ENCODE data around the gene TMEM131L. TPM values are rescaled to one million over a fixed set of nuclear protein-coding genes. Genes with fewer than 3 reads are reported as not detected.

Gene TMEM131L
- total and polyA plus RNA-seq, 2 donors (not counting 3 experiments of a cell fraction or from before 2014, with no cell fraction given): 7.7 to 21.2 TPM

GRCh38 chr4:153506341-153507309 is 40.5 kb downstream of the TMEM131L start:
- TF ChIP-seq POLR2AphosphoS5 (IDR thresholded peaks at IDR 0.05; ENCODE audit: insufficient read depth, low read depth, low read length) (no peak), GATA2 (IDR thresholded peaks at IDR 0.05; ENCODE audit: insufficient read depth, insufficient read length, low read depth, low read length) (no peak), FOS (IDR thresholded peaks at IDR 0.05; ENCODE audit: borderline replicate concordance, insufficient read depth, low read length) (no peak), MYC (IDR thresholded peaks at IDR 0.05; ENCODE audit: low read depth, low read length) (no peak), JUN (IDR thresholded peaks at IDR 0.05; ENCODE audit: borderline replicate concordance, insufficient read depth, insufficient read length, low read depth) (no peak), EZH2 (IDR thresholded peaks at IDR 0.05; ENCODE audit: borderline replicate concordance, low read depth, low read length, severe bottlenecking) (no peak), CTCF (IDR thresholded peaks at IDR 0.05; ENCODE audit: extremely low read depth in 1 of 2, insufficient read depth in 1 of 2, low read depth in 1 of 2, low read length in 2 of 2) (no peak), MAX (IDR thresholded peaks at IDR 0.05; ENCODE audit: insufficient read depth, insufficient read length) (no peak), POLR2A (IDR thresholded peaks at IDR 0.05; ENCODE audit: low read depth, low read length) (no peak)
- no peak for FAIRE-seq
- POLR2A ChIA-PET: no interaction called here

More at GRCh38 chr4:153506341-153507309, 40.5 kb downstream of the TMEM131L start:
- BruUV-seq (replicated peaks): no TSS peak
- H3K4me3 ChIP-seq (replicated peaks in 1 of 3; ENCODE audit: insufficient read depth in 1 of 3, low read depth in 1 of 3, low read length in 3 of 3): no peak overlapping the region
- dilution Hi-C loops (cut with MboI; ENCODE audit: extremely low pct_ligation_motif_present, low sequenced_read_pairs): no loop called here
- no peak overlapping the region for H2AFZ ChIP-seq (ENCODE audit: low read depth, low read length)
- DNase-seq (ENCODE audit: low read depth, low spot score): no peak
- intact Hi-C loops (cut with micrococcal nuclease): no loop called here
- H3K4me2 ChIP-seq (ENCODE audit: insufficient read depth, low read length): no peak overlapping the region
- H3K27ac ChIP-seq (ENCODE audit: insufficient read depth, low read depth, low read length): no peak overlapping the region
- no peaks in the 10 kb centered on the region for H4K20me1 ChIP-seq (replicated peaks; ENCODE audit: control insufficient read depth, extremely low read depth, insufficient read depth, low read length)
- no peaks in the 10 kb centered on the region for H3K9me3 ChIP-seq (replicated peaks; ENCODE audit: control insufficient read depth, insufficient read depth, low read length)
- no peaks in the 10 kb centered on the region for H3K36me3 ChIP-seq (ENCODE audit: control insufficient read depth in 2 of 2, extremely low read depth in 1 of 2, insufficient read depth in 2 of 2, low read length in 2 of 2)
- CTCF ChIA-PET: no interaction called here
- H3K79me2 ChIP-seq (ENCODE audit: control insufficient read depth, insufficient read depth, low read length): no peaks in the 10 kb centered on the region
- no peak overlapping the region for H3K9ac ChIP-seq (replicated peaks; ENCODE audit: extremely low read depth, insufficient read depth, low read length)
- H3K27me3 ChIP-seq (ENCODE audit: control insufficient read depth in 2 of 2, insufficient read depth in 2 of 2, low read length in 2 of 2): no peaks in the 10 kb centered on the region
- no peaks in the 10 kb centered on the region for H3K9me1 ChIP-seq (replicated peaks; ENCODE audit: control insufficient read depth, extremely low read depth, insufficient read depth, low read length)
- H3K4me1 ChIP-seq (ENCODE audit: control insufficient read depth, extremely low read depth, insufficient read depth, low read length): no peaks in the 10 kb centered on the region

Measured in endothelial cell of umbilical vein (primary cell).